ENCODE measurements around the gene WDR88. TPM values are rescaled to one million over a fixed set of nuclear protein-coding genes. Genes with fewer than 3 reads are reported as not detected.

The WDR88 gene
- total RNA-seq, 1 donor from 2014 or later, result not detected

DNA sequence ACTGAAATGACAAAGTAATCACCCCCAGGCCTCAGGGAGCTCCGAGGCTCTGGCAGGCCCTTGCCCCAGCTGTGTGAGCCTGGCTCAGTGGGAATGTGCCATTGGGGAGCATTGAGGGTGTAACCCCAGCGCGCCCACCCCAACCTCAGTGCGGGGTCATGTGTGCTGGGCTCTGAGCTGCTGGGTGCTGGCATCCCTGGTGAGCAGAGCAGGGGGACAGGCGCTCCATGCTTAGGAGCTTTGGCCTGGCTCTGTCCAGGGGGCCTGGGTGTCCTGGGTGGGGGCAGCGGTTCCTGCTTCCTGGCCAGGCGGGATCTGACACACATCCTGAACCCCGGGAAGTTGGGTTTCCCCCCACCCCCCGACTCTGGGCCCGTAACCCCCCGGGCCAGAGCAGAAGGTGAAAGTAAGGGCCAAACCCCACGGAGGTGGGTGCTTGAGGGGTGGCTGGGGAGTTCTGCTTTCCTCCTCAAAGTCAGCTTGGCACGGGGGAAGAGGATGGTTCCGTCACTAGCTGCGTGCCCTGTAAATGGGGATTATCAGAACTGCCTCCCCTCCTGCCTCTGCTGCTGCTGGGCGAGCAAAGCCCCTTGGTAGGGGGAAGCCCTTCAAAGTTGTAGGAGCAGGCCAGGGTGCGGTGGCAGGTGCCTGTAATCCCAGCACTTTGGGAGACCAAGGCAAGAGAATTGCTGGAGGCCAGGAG is 63.9 kb downstream of the WDR88 start:
- intact Hi-C loops (cut with micrococcal nuclease), result no loop called here

DNA sequence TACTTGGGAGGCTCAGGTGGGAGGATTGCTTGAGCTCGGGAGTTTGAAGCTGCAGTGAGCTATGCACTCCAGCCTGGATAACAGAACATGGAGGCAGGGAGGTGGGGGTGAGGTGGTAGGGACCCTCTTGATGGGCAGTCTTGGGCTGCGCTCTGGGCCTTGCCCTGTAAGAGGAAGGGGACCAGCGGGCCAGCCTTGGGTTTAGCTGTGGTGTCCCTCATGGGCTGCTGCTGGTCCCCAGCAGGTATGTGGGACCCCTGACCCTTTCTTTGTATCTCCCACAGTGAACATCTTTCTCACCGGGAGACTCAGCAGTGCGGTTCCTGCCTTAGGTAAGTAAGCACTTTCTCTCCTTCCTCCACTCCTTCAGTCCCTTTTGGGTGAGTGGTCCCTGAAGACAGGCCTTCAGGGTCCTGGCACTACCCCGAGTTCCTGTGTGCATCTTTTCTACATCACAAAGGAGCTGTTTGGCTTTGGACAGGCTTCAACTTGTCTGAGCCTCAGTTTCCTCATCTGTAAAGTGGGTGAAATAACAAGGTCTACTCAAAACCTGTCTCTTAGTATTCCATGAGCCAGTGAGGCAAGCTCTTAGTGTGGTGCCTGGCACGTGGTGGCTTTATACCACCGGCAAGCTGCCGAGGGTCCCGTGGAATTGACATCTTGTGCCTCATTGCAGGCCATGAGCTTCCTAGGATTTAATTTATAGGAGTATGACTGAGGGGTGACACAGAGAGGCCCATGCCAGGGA is 64.7 kb downstream of the WDR88 start:
- intact Hi-C loops (cut with micrococcal nuclease), result no loop called here

DNA sequence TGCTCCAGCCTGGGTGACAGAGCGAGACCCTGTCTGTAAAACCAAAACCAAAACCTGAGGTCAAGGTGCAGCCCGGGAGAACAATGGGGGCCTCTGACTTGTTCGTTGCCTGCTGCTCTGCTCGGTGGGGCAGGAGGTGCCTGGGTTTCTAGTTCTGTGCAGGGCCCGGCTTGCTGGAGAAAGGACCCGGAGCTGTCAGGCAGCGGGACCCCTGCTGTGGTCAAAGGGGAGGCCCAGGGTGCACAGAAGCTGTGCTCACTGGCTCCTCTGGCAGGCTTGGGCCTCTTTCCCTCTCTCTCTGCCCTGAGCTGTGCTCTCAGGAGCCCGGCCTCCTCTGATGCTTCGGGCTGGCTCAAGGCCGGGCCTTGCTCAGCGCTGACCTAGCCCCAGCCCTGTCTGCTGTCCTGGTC is 65.7 kb downstream of the WDR88 start:
- intact Hi-C loops (cut with micrococcal nuclease), result no loop called here

DNA sequence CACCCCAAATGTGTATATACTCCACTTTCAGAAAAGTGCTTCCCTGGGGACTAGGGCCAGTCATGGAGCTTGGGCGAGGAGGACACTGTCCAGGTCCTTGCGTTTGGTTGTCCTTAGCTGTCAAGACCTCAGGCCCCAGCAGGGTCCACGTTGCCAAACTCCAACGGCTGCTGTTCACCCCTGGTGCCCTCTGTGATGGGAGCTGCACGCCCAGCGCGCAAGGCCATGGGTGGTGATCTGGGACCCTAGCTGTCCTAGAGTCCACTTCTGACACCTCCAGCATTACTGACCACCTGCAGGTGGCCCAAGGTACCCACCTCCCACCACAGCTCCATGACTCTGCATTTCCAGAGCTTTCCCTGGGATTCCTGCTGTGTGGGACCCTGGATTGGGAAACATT is 66.3 kb downstream of the WDR88 start:
- intact Hi-C loops (cut with micrococcal nuclease), result no loop called here

DNA sequence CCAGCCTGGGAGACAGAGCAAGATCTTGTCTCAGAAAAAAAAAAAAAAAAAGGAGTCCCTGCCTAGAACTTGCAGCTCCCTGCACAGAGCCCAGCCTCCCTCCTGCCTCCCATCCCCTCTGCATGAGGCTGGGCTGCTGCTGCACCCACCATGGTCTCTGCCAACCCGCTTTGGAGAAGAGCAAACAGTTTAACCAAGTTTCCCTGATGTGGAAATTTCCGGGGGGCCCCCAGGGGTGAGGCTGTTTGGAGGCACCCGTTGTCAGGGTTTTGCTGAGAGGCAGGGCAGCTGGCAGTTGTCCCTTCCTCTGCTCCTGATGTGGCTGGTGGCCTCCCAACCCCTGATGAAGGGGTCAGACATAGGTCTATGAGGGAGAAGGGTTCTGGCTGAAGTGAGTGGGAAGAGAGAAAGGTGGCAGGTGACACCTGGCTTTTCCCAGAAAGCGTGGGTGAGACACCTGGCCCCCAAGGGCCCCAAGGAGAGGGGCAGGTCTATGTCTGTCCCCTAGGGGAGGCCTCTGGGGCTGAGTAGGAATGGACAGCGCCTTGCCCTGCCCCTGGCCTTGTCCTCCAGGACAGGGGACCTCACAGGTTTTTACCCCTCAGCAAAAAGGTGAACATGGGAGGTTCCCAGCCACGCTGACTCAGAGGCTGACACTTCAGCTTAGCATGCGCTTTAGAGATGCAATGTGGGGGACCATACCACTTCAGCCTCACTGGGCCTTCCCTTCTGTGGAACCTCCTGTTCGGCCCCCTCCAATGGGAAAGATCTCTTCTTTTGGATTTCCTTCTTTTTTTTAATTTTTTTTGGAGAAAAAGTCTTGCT is 67.7 kb downstream of the WDR88 start:
- intact Hi-C loops (cut with micrococcal nuclease), result no loop called here

DNA sequence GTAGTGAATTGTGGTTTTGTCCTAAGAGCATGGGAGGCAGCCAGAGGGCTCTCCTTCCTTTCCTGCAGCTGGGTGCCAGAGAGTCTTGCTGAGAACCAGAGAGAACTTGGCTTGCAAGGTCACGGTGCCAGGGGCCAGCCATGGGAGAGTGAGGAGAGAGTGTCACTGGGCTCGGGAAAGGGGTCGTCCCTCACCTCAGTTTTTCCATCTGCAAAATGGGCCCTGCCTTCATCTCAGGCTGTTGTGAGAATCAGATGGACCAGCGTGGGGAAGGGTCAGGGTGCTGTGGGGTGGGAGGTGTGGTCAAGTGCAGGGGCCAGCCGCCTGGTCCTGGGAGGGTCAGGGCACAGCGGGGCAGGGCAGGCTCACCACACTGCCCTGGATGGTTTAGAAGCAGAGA is 69.6 kb downstream of the WDR88 start:
- intact Hi-C loops (cut with micrococcal nuclease), result no loop called here

DNA sequence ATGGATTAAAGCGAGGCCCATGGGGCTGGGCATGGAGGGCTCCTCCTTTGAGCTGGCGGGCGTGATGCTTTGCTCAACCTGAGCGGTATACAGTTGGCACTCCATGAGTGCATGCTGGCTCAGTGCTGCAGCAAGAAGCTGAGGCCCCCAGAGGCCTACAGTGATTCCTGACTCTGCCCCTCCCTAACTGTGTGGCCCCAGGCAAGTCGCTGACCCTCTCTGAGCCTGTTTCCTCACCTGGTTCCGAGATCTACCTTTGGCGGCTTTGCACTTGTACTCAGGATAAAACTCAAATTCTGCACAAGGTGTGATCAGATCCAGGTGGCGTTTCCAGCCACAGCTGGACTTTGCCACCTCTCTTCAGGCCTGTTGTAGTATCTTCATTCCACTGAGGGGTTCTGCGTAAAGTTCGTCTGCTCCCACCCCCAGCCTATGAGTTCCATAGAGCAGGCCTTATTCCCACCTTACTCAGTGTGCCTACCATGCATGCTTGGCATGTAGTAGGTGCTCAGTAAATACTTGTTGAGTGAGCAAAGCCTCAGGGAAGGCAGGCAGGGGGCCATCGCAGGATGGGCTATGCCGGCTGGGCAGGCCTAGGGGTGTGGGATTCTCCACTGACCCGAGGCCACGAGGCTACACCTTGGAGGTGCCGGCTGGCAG is 70.1 kb downstream of the WDR88 start:
- intact Hi-C loops (cut with micrococcal nuclease), result no loop called here

DNA sequence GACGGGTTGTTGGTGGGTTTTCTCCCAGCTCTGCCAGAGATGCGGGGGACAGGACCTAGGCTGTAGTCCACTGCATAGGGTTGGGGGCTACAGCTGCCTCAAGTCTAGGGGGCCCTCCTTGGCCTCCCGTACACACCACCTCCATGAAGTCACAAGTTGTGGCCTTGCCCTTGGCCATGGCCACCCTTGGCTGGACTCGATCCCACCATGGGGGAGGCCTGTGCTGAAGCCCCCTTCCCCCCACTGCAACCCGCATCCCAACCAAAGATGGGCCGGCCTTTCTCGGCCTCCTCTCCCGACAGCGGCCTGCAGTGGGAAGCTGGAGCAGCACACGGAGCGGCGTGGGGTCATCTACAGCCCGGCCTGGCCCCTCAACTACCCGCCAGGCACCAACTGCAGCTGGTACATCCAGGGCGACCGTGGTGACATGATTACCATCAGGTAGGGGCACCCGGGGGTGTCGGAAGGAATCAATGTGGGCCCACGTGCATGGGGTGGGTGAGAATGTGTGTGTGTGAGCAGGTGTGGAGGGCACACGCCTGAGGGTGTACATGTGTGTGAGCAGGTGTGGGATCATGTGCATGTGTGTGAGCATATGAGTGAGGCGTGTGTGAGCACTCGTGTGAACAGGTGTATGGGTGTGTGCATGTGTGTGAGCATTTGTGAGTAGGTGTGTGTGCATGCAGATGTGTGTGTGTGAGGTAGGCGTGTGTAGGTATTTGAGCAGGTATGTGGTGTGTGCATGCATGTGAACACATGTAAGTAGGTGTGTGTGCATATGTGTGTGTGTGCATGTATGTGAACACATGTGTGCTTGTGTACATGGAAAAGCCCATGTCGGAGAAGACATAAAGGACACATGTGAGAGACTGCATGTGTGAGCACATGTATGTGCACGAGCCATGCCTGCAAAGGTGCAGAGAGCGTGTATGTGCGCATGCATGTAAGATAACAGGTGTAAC is 70.9 kb downstream of the WDR88 start:
- intact Hi-C loops (cut with micrococcal nuclease), result no loop called here

DNA sequence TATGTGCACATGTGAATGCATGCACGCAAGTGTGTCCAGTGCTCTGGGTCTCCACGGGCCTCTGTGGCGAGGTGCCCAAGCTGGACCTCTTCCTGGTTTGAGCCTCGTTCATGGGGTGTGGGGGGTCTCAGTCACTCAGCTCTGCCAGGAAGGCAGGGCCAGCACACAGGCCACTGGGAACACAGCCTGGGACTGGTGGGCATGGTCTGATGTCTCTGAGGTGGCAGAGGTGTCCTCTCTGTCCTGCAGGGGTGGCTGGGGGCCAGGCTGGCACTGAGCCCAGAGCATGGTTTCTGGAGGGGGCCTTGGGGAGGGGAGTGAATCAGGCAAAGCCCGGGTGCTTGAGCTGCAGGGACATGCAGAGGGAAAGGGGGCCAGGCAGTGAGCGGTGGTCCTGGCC is 71.6 kb downstream of the WDR88 start:
- intact Hi-C loops (cut with micrococcal nuclease), result no loop called here

DNA sequence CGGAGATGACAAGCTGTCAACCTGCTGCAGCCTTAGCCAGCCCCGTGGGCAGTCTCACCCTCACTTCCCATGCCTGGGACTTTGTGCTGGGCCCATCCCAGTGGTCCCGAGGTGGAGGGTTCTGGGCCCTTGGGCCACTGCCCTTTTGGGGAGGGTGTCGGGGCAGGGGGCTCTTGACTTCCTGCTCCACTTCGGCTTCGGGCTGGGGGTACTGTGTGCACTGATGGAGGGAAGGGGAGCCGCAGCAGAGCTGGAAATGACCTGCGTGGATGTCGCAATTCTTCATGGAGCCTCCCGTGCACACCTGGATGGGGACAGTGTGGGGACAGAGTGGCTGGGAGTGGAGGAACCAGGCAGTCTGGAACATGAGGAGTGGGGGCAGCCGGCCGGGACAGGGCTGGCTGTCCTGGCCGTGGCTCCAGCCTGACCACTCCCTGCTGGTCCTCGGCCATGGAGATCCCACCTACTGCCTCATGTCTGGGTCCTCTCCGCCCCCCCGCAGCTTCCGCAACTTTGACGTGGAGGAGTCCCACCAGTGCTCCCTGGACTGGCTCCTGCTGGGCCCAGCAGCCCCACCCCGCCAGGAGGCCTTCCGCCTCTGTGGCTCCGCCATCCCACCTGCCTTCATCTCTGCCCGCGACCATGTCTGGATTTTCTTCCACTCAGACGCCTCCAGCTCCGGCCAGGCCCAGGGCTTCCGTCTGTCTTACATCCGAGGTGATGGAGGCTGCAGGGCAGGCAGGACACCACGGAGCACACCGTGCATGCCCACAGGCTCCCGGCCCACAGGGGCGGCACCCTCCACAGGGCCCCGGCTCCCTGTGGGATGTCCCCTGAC is 72.4 kb downstream of the WDR88 start:
- intact Hi-C loops (cut with micrococcal nuclease), result no loop called here

DNA sequence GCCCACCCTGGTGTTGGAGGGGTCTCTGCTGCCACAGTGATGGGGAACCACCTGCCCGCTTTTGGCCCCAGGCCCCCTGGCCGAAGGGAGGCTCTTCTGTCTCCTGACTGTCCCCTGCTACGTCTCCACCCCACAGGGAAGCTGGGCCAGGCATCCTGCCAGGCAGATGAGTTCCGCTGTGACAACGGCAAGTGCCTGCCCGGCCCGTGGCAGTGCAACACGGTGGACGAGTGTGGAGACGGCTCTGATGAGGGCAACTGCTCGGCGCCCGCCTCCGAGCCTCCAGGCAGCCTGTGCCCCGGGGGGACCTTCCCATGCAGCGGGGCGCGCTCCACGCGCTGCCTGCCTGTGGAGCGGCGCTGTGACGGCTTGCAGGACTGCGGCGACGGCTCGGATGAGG is 73.2 kb downstream of the WDR88 start:
- intact Hi-C loops (cut with micrococcal nuclease), result no loop called here

DNA sequence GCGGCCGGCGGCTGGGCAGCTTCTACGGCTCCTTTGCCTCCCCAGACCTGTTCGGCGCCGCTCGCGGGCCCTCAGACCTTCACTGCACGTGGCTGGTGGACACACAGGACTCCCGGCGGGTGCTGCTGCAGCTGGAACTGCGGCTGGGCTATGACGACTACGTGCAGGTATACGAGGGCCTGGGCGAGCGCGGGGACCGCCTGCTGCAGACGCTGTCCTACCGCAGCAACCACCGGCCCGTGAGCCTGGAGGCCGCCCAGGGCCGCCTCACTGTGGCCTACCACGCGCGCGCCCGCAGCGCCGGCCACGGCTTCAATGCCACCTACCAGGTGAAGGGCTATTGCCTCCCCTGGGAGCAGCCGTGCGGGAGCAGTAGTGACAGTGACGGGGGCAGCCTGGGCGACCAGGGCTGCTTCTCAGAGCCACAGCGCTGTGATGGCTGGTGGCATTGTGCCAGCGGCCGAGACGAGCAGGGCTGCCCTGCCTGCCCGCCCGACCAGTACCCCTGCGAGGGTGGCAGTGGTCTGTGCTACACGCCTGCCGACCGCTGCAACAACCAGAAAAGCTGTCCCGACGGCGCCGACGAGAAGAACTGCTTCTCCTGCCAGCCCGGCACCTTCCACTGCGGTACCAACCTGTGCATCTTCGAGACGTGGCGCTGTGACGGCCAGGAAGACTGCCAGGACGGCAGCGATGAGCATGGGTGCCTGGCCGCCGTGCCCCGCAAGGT is 73.8 kb downstream of the WDR88 start:
- intact Hi-C loops (cut with micrococcal nuclease), result no loop called here

DNA sequence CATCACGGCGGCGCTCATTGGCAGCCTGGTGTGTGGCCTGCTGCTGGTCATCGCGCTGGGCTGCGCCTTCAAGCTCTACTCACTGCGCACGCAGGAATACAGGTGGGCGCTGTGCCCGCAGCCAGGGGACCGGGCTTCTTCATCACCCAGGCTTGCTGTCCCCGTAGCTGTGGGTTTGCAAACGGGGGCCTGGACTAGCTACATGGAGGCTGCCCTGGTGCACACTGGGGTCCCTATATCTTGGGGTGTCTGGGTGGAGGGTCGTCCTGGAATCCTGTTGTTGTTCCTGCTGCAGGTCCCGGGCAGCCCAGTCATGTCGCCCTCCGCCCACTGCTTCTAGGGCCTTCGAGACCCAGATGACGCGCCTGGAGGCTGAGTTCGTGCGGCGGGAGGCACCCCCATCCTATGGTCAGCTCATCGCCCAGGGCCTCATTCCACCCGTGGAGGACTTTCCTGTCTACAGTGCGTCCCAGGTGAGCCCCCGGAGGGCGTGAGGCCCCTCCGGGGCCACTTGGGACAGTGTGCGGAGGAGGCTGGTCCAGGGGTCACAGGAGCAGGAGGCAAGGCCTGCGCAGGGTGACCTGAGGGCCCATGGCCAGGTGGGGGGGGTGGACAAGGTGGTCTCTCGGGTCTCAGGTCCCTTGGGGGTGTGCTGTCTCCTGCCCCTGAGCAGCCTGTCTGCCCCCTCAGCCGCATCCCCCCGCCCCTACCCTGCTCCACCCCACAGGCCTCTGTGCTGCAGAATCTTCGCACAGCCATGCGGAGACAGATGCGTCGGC is 74.5 kb downstream of the WDR88 start:
- intact Hi-C loops (cut with micrococcal nuclease), result no loop called here

DNA sequence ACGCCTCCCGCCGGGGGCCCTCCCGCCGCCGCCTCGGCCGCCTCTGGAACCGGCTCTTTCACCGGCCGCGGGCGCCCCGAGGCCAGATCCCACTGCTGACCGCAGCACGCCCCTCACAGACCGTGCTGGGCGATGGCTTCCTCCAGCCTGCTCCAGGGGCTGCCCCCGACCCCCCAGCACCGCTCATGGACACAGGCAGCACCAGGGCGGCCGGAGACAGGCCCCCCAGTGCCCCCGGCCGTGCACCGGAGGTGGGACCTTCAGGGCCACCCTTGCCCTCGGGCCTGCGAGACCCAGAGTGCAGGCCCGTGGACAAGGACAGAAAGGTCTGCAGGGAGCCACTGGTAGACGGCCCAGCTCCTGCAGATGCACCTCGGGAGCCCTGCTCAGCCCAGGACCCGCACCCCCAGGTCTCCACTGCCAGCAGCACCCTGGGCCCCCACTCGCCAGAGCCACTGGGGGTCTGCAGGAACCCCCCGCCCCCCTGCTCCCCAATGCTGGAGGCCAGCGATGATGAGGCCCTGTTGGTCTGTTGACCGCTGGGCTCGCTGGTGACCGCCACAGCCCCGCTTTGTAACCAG is 75.2 kb downstream of the WDR88 start:
- intact Hi-C loops (cut with micrococcal nuclease), result no loop called here

DNA sequence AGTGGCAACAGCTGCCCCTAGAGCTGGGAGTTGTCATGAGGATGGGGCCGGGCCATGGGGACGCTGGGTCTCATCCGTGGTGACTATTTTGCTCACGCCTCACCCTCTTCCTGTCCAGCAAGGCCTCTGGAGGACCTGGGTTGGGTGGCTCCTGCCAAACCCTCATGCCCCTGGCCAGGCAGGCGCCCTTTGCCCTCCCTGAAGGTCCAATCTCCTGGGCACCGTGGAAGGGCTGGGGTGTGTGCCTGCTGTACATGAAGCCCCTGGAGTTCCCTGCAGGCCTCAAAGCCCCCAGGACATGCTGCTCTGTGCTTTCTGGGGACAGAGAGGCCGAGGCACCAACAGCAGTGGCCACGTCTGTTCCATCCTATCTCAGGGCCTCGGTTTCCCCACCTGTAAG is 76.0 kb downstream of the WDR88 start:
- intact Hi-C loops (cut with micrococcal nuclease), result no loop called here

DNA sequence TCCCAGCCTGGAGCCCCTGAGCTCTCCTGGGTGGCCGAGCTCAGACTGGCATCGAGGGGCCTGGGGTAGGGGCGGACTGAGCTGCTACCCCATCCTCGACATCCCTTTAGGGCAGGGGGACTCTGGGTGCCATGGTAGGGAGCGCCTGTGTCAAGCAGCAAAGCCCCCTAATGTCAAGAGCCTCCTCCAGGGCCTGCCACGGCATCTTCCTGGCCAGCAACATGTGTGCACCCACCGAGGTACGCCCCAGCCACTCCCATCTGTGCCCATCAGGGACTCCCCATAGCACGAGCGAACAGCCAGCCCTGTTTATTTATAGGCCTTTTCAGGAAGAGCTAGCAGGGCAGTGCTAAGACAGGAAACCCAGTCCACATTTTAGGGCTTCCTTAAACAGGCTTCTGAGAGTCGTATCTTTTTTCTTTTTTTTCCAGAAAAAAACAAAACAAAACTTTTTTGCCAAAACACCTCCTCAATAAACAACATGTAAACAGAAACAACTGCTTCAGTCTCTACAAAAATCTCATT is 76.5 kb downstream of the WDR88 start:
- intact Hi-C loops (cut with micrococcal nuclease), result no loop called here

Data from T-helper 2 cell treated with Interferon-gamma antibody and Interleukin-4, amounts not matched to agents 100 ng/mL and 5 ng/mL, for 36 hours (primary cell).